Psoas muscle (tissue), 8 donors: ENCODE measurements around the gene MAST3. TPM values are rescaled to one million over a fixed set of nuclear protein-coding genes. Genes with fewer than 3 reads are reported as not detected.
"Not testable (repeated sequence)": the region's sequence is repeated elsewhere in the genome, so short reads cannot be mapped to it uniquely, and the experiment has no call there.

Experiments
- ATAC-seq, 4 donors: fragments of 200-7000 bp; cut with Tn5 transposase; one replicate each; pipeline ENCODE4 v1.9.1; 2020; ENCODE audit warnings: moderate library complexity in 3 of 4, mild to moderate bottlenecking in 2 of 4
- DNase-seq, 2 donors: peaks; one replicate each; pipeline ENCODE4 v3.0.0-alpha.2; 2020
- H3K27ac ChIP-seq: fragments of 200-600 bp; one replicate; pipeline ENCODE4 v1.8.0; 2022
- H3K27me3 ChIP-seq, 3 donors: fragments of 200-600 bp in 1 of 3; one replicate each; pipeline versions ENCODE4 v1.6.1 to v1.8.0; 2013 to 2022; ENCODE audit warnings: low read length in 2 of 3, mild to moderate bottlenecking in 2 of 3, moderate library complexity in 1 of 3; ENCODE audit not compliant: insufficient read depth in 3 of 3
- H3K36me3 ChIP-seq, 2 donors: fragments of 200-600 bp in 1 of 2; one replicate each; pipeline versions ENCODE4 v1.6.1 to v1.8.0; 2013 to 2022; ENCODE audit warnings: low read depth in 1 of 2, mild to moderate bottlenecking in 1 of 2, moderate library complexity in 1 of 2; ENCODE audit not compliant: insufficient read depth in 1 of 2
- H3K4me1 ChIP-seq: fragments of 200-600 bp; one replicate; pipeline ENCODE4 v1.8.0; 2022
- H3K4me3 ChIP-seq: fragments of 200-600 bp; one replicate; pipeline ENCODE4 v1.8.0; 2022; ENCODE audit warnings: mild to moderate bottlenecking
- H3K9me3 ChIP-seq: fragments of 200-600 bp; one replicate; pipeline ENCODE4 v1.8.0; 2022
- CTCF ChIP-seq: fragments of 200-600 bp; IDR thresholded peaks from one replicate; pipeline ENCODE4 v1.8.0; 2022; ENCODE audit warnings: antibody characterized with exemption
- WGBS, 3 donors: extraction: QIAGEN DNeasy Blood & Tissue Kit; methylation state at CpG; one replicate each; pipeline versions ENCODE4 v1.1.6 to v1.1.7; 2013; 5-methylcytosine and 5-hydroxymethylcytosine counted together
- intact Hi-C, 2 donors: fragments of 100-400 bp; cut with DNase I; formaldehyde crosslinking; loops; one replicate each; pipeline versions ENCODE4 v1.11.0 to v1.14.2; 2022
- polyA plus RNA-seq, 3 donors: library from polyadenylated mRNA; stranded (reverse); fragments of 200-250 nt; gene quantifications; one replicate each; pipeline ENCODE4 v1.2.3, GENCODE V29; 2013
- total RNA-seq, 4 donors: library from RNA; stranded (reverse); fragmentation: NEBNext Ultra II Directional in 2 of 4; extraction: Animal tissue kit (Norgen Biotek cat#: 25700) in 2 of 4; gene quantifications; one replicate each; pipeline versions ENCODE4 v1.2.1 to v1.2.4, GENCODE V29; 2021 to 2023
- donor health status: healthy with polysubstance abuse.
- donor health status: DM: no; HTN: no; CAD: no; lungs with moderate emphysema.
- donor health status: Bipolar disorder and iron deficiency.
- donor health status: healthy.
- donor health status: DM: yes; HTN: yes; CAD: no.
- donor health status: DM: no; HTN: no; CAD: no.
- donor health status: DM: no; HTN: no; CAD: no.
- donor health status: DM: yes; HTN: yes; CAD: no.

The MAST3 gene
- total and polyA plus RNA-seq, 7 donors: 0.34 to 5.1 (median 2.5) TPM

GRCh38 chr19:18158467-18158866, 60.9 kb downstream of the MAST3 start:
- peaks cover 52% of the 10 kb centered on the region for H3K4me1 ChIP-seq
- intact Hi-C loops: loop anchor here in 1 of 2 donors (10.0 kb wide), 1 partner anchor 154 kb away; the partner anchor contains the start of gene ARRDC2
- H3K27ac ChIP-seq: no peak overlapping the region
- ATAC-seq (no peak), DNase-seq (no peak)
- H3K27me3 ChIP-seq: no peaks in the 10 kb centered on the region
- no peak overlapping the region for H3K4me3 ChIP-seq
- 68 to 81% (median 76%) methylated on average over 4 of the region's 4 CpGs for WGBS, 3 donors
- no peak for TF ChIP-seq CTCF
- H3K9me3 ChIP-seq: no peaks in the 10 kb centered on the region
- peaks cover 0 to 24% of the 10 kb centered on the region in 2 donors for H3K36me3 ChIP-seq

- intact Hi-C loops: loop anchor here in 1 of 2 donors (10.0 kb wide), 1 partner anchor 154 kb away; the partner anchor contains the start of gene ARRDC2
- peaks cover 0 to 29% of the 10 kb centered on the region in 2 donors for H3K36me3 ChIP-seq
- not testable (repeated sequence) for DNase-seq, ATAC-seq, H3K27me3 ChIP-seq, H3K4me3 ChIP-seq, H3K9me3 ChIP-seq
- 71 to 87% (median 78%) methylated on average over 5 to 6 of the region's 6 CpGs for WGBS, 3 donors
- peak overlapping the region; percentile 30 for H3K27ac ChIP-seq
- peaks cover 46% of the 10 kb centered on the region for H3K4me1 ChIP-seq
These were observed 61.6 kb downstream of the MAST3 start for GRCh38 chr19:18159059-18159616.

GRCh38 chr19:18159810-18160209, 62.2 kb downstream of the MAST3 start:
- H3K4me1 ChIP-seq: peaks cover 41% of the 10 kb centered on the region
- no peaks in the 10 kb centered on the region for H3K9me3 ChIP-seq
- WGBS, 3 donors: 50 to 77% (median 59%) methylated on average over 10 of the region's 10 CpGs
- ATAC-seq (no peak), DNase-seq (no peak)
- no peaks in the 10 kb centered on the region for H3K27me3 ChIP-seq
- H3K36me3 ChIP-seq: peaks cover 0 to 36% of the 10 kb centered on the region in 2 donors
- TF ChIP-seq CTCF: no peak
- H3K27ac ChIP-seq: peak overlapping the region; percentile 30
- intact Hi-C loops: loop anchor here in 1 of 2 donors (2.0 to 10.0 kb wide), 2 partner anchors 47 to 155 kb away; partner anchors contain the start of gene ARRDC2
- H3K4me3 ChIP-seq: no peak overlapping the region

GRCh38 chr19:18160493-18160970, 63.0 kb downstream of the MAST3 start:
- ATAC-seq: peak in 3 of 4 donors; percentile 3 to 22 (median 8)
- Histone ChIP-seq H3K4me3 (peak overlapping the region; percentile 53), H3K36me3 (peaks cover 0 to 43% of the 10 kb centered on the region in 2 donors), H3K27me3 (no peaks in the 10 kb centered on the region), H3K27ac (peak overlapping the region; percentile 70), H3K9me3 (no peaks in the 10 kb centered on the region), H3K4me1 (peaks cover 38% of the 10 kb centered on the region)
- intact Hi-C loops: loop anchor here in 1 of 2 donors (2.0 kb wide), 1 partner anchor 48 kb away; no protein-coding TSS in a partner anchor
- WGBS, 3 donors: 43 to 62% (median 54%) methylated on average over 13 of the region's 13 CpGs
- DNase-seq: no peak
- TF ChIP-seq CTCF: no peak

GRCh38 chr19:18160971-18161635, 63.5 kb downstream of the MAST3 start:
- ATAC-seq (peak; percentile 73 to 83 (median 81)), DNase-seq (peak; percentile 79 to 88)
- peak; percentile 87 for TF ChIP-seq CTCF
- peak overlapping the region; percentile 53 for H3K4me3 ChIP-seq
- intact Hi-C loops: loop anchor here in 1 of 2 donors (2.0 kb wide), 1 partner anchor 48 kb away; no protein-coding TSS in a partner anchor
- no peaks in the 10 kb centered on the region for H3K27me3 ChIP-seq
- no peaks in the 10 kb centered on the region for H3K9me3 ChIP-seq
- peaks cover 2 to 43% of the 10 kb centered on the region in 2 donors for H3K36me3 ChIP-seq
- peaks cover 34% of the 10 kb centered on the region for H3K4me1 ChIP-seq
- 1 to 4% (median 2%) methylated on average over 8 to 66 of the region's 66 CpGs for WGBS, 3 donors
- peak overlapping the region; percentile 70 for H3K27ac ChIP-seq
